Stomach (tissue), 9 donors: ENCODE measurements around the gene SMG5. TPM values are rescaled to one million over a fixed set of nuclear protein-coding genes. Genes with fewer than 3 reads are reported as not detected.
A peak's percentile ranks its signal among the peaks of the same experiment; 100 is the strongest.

Source experiments
- DNase-seq, 2 donors: peaks; one replicate each; pipeline versions ENCODE4 v3.0.0 to v3.0.0-alpha.2; 2013 to 2019
- H3K27ac ChIP-seq, 5 donors: fragments of 200-600 bp in 4 of 5; sonication (generic) in 4 of 5; one replicate each; pipeline ENCODE4 v1.5.1; 2013 to 2019; ENCODE audit warnings: mild to moderate bottlenecking in 1 of 5, moderate library complexity in 1 of 5
- H3K27me3 ChIP-seq, 3 donors: fragments of 200-600 bp; sonication (generic); one replicate each; pipeline ENCODE4 v1.5.1; 2017 to 2019; ENCODE audit warnings: mixed run types in 1 of 3
- H3K36me3 ChIP-seq, 4 donors: fragments of 200-600 bp; sonication (generic); 1 replicate in 3 of 4; 2 replicates in 1 of 4; pipeline ENCODE4 v1.5.1; 2016 to 2019
- H3K4me1 ChIP-seq, 4 donors: fragments of 200-600 bp; sonication (generic); one replicate each; pipeline ENCODE4 v1.5.1; 2016 to 2019
- H3K4me3 ChIP-seq, 4 donors: fragments of 200-600 bp; sonication (generic) in 3 of 4; one replicate each; pipeline ENCODE4 v1.5.1; 2016 to 2019; ENCODE audit warnings: mild to moderate bottlenecking in 1 of 4
- H3K9me3 ChIP-seq, 4 donors: fragments of 200-600 bp; sonication (generic); one replicate each; pipeline ENCODE4 v1.5.1; 2016 to 2019
- EP300 ChIP-seq: sonication (generic); formaldehyde crosslinking; IDR thresholded peaks from one replicate; pipeline ENCODE4 v1.6.1; 2017; ENCODE audit warnings: antibody characterized with exemption
- POLR2A ChIP-seq, 4 donors: fragments of 450-650 bp; IDR thresholded peaks; one replicate each; pipeline ENCODE4 v1.6.1; 2016; ENCODE audit warnings: antibody characterized with exemption in 4 of 4, control low read depth in 2 of 4, mild to moderate bottlenecking in 1 of 4, moderate library complexity in 1 of 4
- POLR2AphosphoS5 ChIP-seq, 3 donors: sonication (generic); formaldehyde crosslinking; IDR thresholded peaks; one replicate each; pipeline ENCODE4 v1.6.1; 2016; ENCODE audit warnings: antibody characterized with exemption in 3 of 3
- WGBS, 5 donors: extraction: QIAGEN DNeasy Blood & Tissue Kit in 3 of 5; methylation state at CpG; one replicate each; pipeline versions ENCODE4 v1.1.5 to v1.1.7; 2013 to 2018; 5-methylcytosine and 5-hydroxymethylcytosine counted together
- intact Hi-C: fragments of 100-400 bp; cut with DNase I; formaldehyde crosslinking; loops from one replicate; pipeline ENCODE4 v1.15.1; 2023; ENCODE audit warnings: low total_unique reads
- polyA plus RNA-seq, 3 donors: library from polyadenylated mRNA; stranded (reverse); fragments of 200-250 nt; gene quantifications; one replicate each; pipeline ENCODE4 v1.2.3, GENCODE V29; 2013
- total RNA-seq, 5 donors: library from RNA; depleted of rRNA; stranded (reverse); fragments of >200 nt; gene quantifications; one replicate each; pipeline versions ENCODE4 v1.1.0 to v1.2.3, GENCODE V29; 2014 to 2016
- TF ChIP-seq, protein P1 (sequence below), 7 experiments: fragments of 450-650 bp in 4 of 7; fragments of 200-600 bp in 3 of 7; sonication (generic) in 3 of 7; IDR thresholded peaks; one replicate each; pipeline ENCODE4 v1.5.1; 2016 to 2019; ENCODE audit warnings: antibody characterized with exemption in 7 of 7, control low read depth in 2 of 7, mild to moderate bottlenecking in 1 of 7
- donor health status: healthy with polysubstance abuse.
- donor health status: Bipolar disorder and iron deficiency.
- donor health status: healthy.

Gene SMG5
- total and polyA plus RNA-seq, 8 donors = 20.2 to 199 (median 36.5) TPM

DNA sequence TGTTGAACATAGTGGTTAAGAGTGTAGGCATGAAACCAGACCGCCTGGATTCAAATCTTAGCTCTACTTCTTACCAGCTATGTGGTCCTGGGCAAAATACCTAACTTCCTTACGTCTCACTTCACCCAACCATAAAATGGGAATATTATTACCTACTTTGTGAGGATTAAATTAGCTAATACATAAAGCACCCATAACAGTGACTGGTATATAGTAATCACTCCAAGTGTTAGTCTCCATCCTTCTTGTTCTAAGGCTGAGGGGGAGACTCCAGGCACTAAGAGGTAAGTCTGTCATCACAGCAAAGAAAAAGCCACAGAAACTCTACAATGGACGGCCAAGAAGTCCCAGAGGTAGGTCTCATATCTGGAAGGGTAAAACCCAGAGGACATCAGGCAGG lies 2.8 kb downstream of the SMG5 start:
- H3K4me3 ChIP-seq = no peak overlapping the region
- intact Hi-C loops = no loop called here
- peaks cover 40 to 53% (median 44%) of the 10 kb centered on the region in 4 donors for H3K36me3 ChIP-seq
- no peak overlapping the region for H3K27ac ChIP-seq
- no peaks in the 10 kb centered on the region for H3K9me3 ChIP-seq
- WGBS, 5 donors = 79 to 93% (median 89%) methylated on average over 3 of the region's 3 CpGs
- no peak for DNase-seq
- peaks cover 24 to 48% (median 42%) of the 10 kb centered on the region in 4 donors for H3K4me1 ChIP-seq
- H3K27me3 ChIP-seq = no peaks in the 10 kb centered on the region
- TF ChIP-seq, protein P1, sequence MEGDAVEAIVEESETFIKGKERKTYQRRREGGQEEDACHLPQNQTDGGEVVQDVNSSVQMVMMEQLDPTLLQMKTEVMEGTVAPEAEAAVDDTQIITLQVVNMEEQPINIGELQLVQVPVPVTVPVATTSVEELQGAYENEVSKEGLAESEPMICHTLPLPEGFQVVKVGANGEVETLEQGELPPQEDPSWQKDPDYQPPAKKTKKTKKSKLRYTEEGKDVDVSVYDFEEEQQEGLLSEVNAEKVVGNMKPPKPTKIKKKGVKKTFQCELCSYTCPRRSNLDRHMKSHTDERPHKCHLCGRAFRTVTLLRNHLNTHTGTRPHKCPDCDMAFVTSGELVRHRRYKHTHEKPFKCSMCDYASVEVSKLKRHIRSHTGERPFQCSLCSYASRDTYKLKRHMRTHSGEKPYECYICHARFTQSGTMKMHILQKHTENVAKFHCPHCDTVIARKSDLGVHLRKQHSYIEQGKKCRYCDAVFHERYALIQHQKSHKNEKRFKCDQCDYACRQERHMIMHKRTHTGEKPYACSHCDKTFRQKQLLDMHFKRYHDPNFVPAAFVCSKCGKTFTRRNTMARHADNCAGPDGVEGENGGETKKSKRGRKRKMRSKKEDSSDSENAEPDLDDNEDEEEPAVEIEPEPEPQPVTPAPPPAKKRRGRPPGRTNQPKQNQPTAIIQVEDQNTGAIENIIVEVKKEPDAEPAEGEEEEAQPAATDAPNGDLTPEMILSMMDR (IDR thresholded peaks at IDR 0.05) = no peak
- TF ChIP-seq POLR2AphosphoS5 (IDR thresholded peaks at IDR 0.05) = no peak
- TF ChIP-seq POLR2A (IDR thresholded peaks at IDR 0.05) = no peak
- no peak for TF ChIP-seq EP300

DNA sequence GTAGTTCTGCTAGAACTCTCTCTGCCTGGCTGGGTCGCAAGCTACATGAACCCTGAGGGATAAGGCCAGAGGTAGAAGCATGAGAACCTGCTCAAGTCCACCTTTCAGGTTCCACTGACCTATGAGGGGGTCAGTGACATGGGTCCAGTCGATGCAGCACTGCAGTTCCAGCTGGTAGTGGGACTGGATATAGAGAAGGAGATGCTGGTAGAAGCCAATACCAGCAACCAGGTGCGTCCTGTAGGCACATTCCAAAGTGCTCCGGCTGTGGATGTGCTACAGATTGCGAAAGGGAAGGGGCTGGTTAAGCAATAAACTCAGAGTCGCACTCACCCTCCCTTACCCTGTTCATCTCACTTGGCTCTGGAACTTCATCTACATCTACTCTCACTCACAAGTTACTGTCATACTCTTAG lies 5.7 kb downstream of the SMG5 start:
- Histone ChIP-seq H3K4me3 (no peak overlapping the region), H3K36me3 (peaks cover 69 to 82% (median 73%) of the 10 kb centered on the region in 4 donors), H3K27ac (peak overlapping the region in 2 of 5 donors; percentile 20 to 32), H3K27me3 (no peaks in the 10 kb centered on the region), H3K9me3 (no peaks in the 10 kb centered on the region), H3K4me1 (peaks cover 17 to 27% (median 22%) of the 10 kb centered on the region in 4 donors)
- 70 to 89% (median 86%) methylated on average over 6 of the region's 6 CpGs for WGBS, 5 donors
- no peak for DNase-seq
- intact Hi-C loops = no loop called here
- TF ChIP-seq EP300 (no peak), POLR2A (IDR thresholded peaks at IDR 0.05) (no peak), POLR2AphosphoS5 (IDR thresholded peaks at IDR 0.05) (no peak)
- TF ChIP-seq, protein P1 (IDR thresholded peaks at IDR 0.05) = no peak

DNA sequence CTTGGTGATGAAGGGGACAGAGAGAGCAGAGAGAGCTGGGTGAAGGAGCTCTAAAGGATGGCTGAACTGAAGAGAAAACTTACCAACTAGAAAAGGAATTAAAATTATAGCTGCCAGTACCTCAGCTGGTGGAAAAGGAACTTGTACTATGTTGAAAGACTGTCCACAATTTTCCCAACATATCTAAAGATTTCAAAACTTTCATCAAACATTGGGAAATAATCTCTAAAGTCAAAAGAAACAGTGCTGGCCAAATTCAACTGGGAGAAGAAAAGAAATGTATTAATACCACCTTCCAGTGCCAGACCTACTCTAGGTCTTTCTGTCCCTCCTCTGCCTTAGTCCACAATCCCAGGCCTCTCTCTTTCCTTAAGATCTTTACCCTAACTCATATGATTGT lies 6.1 kb downstream of the SMG5 start:
- Histone ChIP-seq H3K4me1 (peaks cover 13 to 23% (median 18%) of the 10 kb centered on the region in 4 donors), H3K36me3 (peaks cover 73 to 86% (median 77%) of the 10 kb centered on the region in 4 donors), H3K9me3 (no peaks in the 10 kb centered on the region), H3K27me3 (no peaks in the 10 kb centered on the region), H3K27ac (peak overlapping the region in 2 of 5 donors; percentile 20 to 32), H3K4me3 (no peak overlapping the region)
- intact Hi-C loops = no loop called here
- TF ChIP-seq POLR2AphosphoS5 (IDR thresholded peaks at IDR 0.05) = no peak
- no peak for TF ChIP-seq POLR2A (IDR thresholded peaks at IDR 0.05)
- no peak for TF ChIP-seq EP300
- TF ChIP-seq, protein P1 (IDR thresholded peaks at IDR 0.05) = no peak
- no peak for DNase-seq

DNA sequence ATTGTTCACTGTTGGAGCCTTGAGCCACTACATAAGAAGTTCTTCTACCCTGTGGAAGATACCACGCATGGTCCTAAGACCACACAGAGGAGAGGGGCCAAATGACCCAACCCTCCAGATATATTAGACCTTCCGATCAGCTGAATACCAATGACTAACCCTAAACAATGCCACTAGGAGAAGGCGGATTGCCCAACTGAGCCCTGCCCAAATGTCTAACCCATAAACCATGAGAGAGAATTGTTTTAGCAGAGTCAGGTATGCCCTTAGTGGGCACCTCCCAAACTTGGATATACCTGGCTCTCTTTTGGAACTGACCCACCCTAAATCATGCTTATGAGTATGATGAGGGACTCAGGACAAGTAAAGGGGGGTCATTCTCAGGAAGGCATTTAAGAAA lies 12.3 kb downstream of the SMG5 start:
- H3K27ac ChIP-seq = no peak overlapping the region
- H3K4me1 ChIP-seq = no peaks in the 10 kb centered on the region
- peaks cover 89 to 100% (median 99%) of the 10 kb centered on the region in 4 donors for H3K36me3 ChIP-seq
- no peaks in the 10 kb centered on the region for H3K9me3 ChIP-seq
- intact Hi-C loops = no loop called here
- no peak overlapping the region for H3K4me3 ChIP-seq
- H3K27me3 ChIP-seq = no peaks in the 10 kb centered on the region
- TF ChIP-seq EP300 (no peak), POLR2A (IDR thresholded peaks at IDR 0.05) (no peak), POLR2AphosphoS5 (IDR thresholded peaks at IDR 0.05) (no peak)
- TF ChIP-seq, protein P1 (IDR thresholded peaks at IDR 0.05) = no peak
- no peak for DNase-seq
- WGBS, 5 donors = 87 to 97% (median 96%) methylated on average over 3 of the region's 3 CpGs
